BLaER1 (cell line): ENCODE measurements around the gene NFYC.

Experiments
- H3K27ac ChIP-seq: shearing (Covaris generic); formaldehyde crosslinking; 2 replicates; pipeline ENCODE4 v1.8.1; 2022
- H3K27me3 ChIP-seq: shearing (Covaris generic); formaldehyde crosslinking; 2 replicates; pipeline ENCODE4 v1.8.1; 2022
- H3K36me3 ChIP-seq: shearing (Covaris generic); formaldehyde crosslinking; 2 replicates; pipeline ENCODE4 v1.8.1; 2022
- H3K4me1 ChIP-seq: shearing (Covaris generic); formaldehyde crosslinking; 2 replicates; pipeline ENCODE4 v1.8.1; 2022
- H3K4me2 ChIP-seq: shearing (Covaris generic); formaldehyde crosslinking; 2 replicates; pipeline ENCODE4 v1.8.1; 2022
- H3K4me3 ChIP-seq: shearing (Covaris generic); formaldehyde crosslinking; 2 replicates; pipeline ENCODE4 v1.8.1; 2022
- H3K9ac ChIP-seq: shearing (Covaris generic); formaldehyde crosslinking; 2 replicates; pipeline ENCODE4 v1.8.1; 2022
- H3K9me3 ChIP-seq: shearing (Covaris generic); formaldehyde crosslinking; 2 replicates; pipeline ENCODE4 v1.8.1; 2022
- H4K20me1 ChIP-seq: shearing (Covaris generic); formaldehyde crosslinking; 2 replicates; pipeline ENCODE4 v1.8.1; 2022
- Cebpa-rat ChIP-seq: shearing (Covaris generic); IDR thresholded peaks from 2 replicates; pipeline ENCODE4 v1.8.1; 2022

NFYC gene

GRCh38 chr1:40755067-40755466, 63.6 kb downstream of the NFYC start:
- no peak for TF ChIP-seq Cebpa-rat
- no peaks in the 10 kb centered on the region for H3K9me3 ChIP-seq
- H4K20me1 ChIP-seq: no peaks in the 10 kb centered on the region
- H3K9ac ChIP-seq: no peak overlapping the region
- no peak overlapping the region for H3K4me3 ChIP-seq
- H3K36me3 ChIP-seq: peaks cover 93% of the 10 kb centered on the region
- H3K4me2 ChIP-seq: no peak overlapping the region
- H3K27me3 ChIP-seq: no peaks in the 10 kb centered on the region
- no peak overlapping the region for H3K27ac ChIP-seq
- H3K4me1 ChIP-seq: no peaks in the 10 kb centered on the region

GRCh38 chr1:40756523-40756922, 65.0 kb downstream of the NFYC start:
- peaks cover 94% of the 10 kb centered on the region for H3K36me3 ChIP-seq
- H3K9ac ChIP-seq: no peak overlapping the region
- no peaks in the 10 kb centered on the region for H3K27me3 ChIP-seq
- no peak for TF ChIP-seq Cebpa-rat
- H4K20me1 ChIP-seq: no peaks in the 10 kb centered on the region
- H3K27ac ChIP-seq: no peak overlapping the region
- no peaks in the 10 kb centered on the region for H3K9me3 ChIP-seq
- no peak overlapping the region for H3K4me3 ChIP-seq
- no peaks in the 10 kb centered on the region for H3K4me1 ChIP-seq
- no peak overlapping the region for H3K4me2 ChIP-seq

GRCh38 chr1:40757084-40757483, 65.6 kb downstream of the NFYC start:
- no peaks in the 10 kb centered on the region for H3K9me3 ChIP-seq
- H4K20me1 ChIP-seq: no peaks in the 10 kb centered on the region
- H3K4me3 ChIP-seq: no peak overlapping the region
- no peak overlapping the region for H3K27ac ChIP-seq
- H3K9ac ChIP-seq: no peak overlapping the region
- peaks cover 93% of the 10 kb centered on the region for H3K36me3 ChIP-seq
- H3K27me3 ChIP-seq: no peaks in the 10 kb centered on the region
- H3K4me1 ChIP-seq: peaks cover 3% of the 10 kb centered on the region
- no peak for TF ChIP-seq Cebpa-rat
- no peak overlapping the region for H3K4me2 ChIP-seq

DNA sequence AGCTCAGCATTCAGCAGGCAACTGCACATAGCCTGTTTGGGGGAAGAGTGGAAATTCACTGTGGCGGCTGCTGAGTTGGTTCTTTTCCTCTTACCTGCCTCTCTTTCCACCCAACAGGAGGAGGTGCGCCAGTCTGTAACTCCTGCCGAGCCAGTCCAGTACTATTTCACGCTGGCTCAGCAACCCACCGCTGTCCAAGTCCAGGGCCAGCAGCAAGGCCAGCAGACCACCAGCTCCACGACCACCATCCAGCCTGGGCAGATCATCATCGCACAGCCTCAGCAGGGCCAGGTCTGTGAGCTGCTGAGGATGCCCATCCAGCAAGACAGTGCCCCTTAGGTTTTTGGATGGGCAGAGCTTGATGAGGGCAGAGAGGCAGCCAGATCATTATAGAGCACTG, 66.5 kb downstream of the NFYC start:
- H3K27me3 ChIP-seq: no peaks in the 10 kb centered on the region
- no peak for TF ChIP-seq Cebpa-rat
- H4K20me1 ChIP-seq: no peaks in the 10 kb centered on the region
- peaks cover 13% of the 10 kb centered on the region for H3K4me1 ChIP-seq
- no peaks in the 10 kb centered on the region for H3K9me3 ChIP-seq
- H3K27ac ChIP-seq: no peak overlapping the region
- H3K9ac ChIP-seq: no peak overlapping the region
- no peak overlapping the region for H3K4me3 ChIP-seq
- H3K4me2 ChIP-seq: no peak overlapping the region
- H3K36me3 ChIP-seq: peaks cover 97% of the 10 kb centered on the region

GRCh38 chr1:40758578-40759343, 67.3 kb downstream of the NFYC start:
- Histone ChIP-seq H3K4me3 (no peak overlapping the region), H3K9ac (no peak overlapping the region), H4K20me1 (no peaks in the 10 kb centered on the region), H3K36me3 (peaks cover 90% of the 10 kb centered on the region), H3K4me1 (peaks cover 20% of the 10 kb centered on the region), H3K4me2 (no peak overlapping the region), H3K27ac (no peak overlapping the region), H3K27me3 (no peaks in the 10 kb centered on the region), H3K9me3 (no peaks in the 10 kb centered on the region)
- TF ChIP-seq Cebpa-rat: no peak

GRCh38 chr1:40760984-40761383, 69.5 kb downstream of the NFYC start:
- Histone ChIP-seq H3K9me3 (no peaks in the 10 kb centered on the region), H3K4me2 (no peak overlapping the region), H3K27me3 (no peaks in the 10 kb centered on the region), H3K9ac (no peak overlapping the region), H4K20me1 (no peaks in the 10 kb centered on the region), H3K4me3 (no peak overlapping the region), H3K36me3 (peaks cover 84% of the 10 kb centered on the region), H3K27ac (no peak overlapping the region), H3K4me1 (peaks cover 33% of the 10 kb centered on the region)
- no peak for TF ChIP-seq Cebpa-rat

DNA sequence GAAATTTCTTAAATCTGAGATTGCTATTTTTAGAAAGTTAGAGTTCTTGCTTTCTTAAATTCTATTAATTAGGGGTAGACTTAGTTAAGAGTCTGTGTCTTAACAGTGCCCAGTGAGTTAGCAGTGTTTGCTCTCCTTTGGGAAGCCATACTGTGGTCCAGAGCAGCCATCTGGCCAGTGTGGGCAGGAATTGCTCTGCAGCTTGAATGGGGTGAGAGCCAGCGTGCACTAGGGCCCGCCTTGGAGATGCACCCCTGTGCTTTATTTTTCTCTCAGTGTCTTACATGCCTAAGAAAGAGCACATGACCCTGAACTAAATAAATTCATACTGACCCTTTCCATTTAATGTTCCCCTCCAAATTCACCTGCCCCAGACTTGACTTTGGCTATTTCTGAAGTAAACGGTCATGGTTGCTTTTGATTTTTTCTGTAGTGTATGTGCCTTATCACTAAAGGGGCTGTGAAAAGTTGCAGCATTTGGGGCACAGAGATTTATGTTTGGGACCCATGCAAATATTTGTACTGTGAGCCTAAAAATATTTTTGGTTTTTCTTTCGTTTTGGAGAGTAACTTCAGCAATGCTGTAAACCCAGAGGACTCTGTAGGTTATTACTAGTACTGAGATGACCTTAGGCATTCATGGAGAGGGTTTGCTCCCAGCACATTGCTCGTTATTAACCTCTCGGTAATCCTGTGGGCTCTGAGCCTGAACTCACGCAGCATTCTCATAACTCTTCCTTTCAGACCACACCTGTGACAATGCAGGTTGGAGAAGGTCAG, 70.8 kb downstream of the NFYC start:
- TF ChIP-seq Cebpa-rat: no peak
- peaks cover 33% of the 10 kb centered on the region for H3K4me1 ChIP-seq
- H3K36me3 ChIP-seq: peaks cover 84% of the 10 kb centered on the region
- peak overlapping the region; percentile 52 for H3K4me2 ChIP-seq
- H3K27ac ChIP-seq: no peak overlapping the region
- no peaks in the 10 kb centered on the region for H3K9me3 ChIP-seq
- H3K27me3 ChIP-seq: no peaks in the 10 kb centered on the region
- H3K4me3 ChIP-seq: no peak overlapping the region
- no peaks in the 10 kb centered on the region for H4K20me1 ChIP-seq
- no peak overlapping the region for H3K9ac ChIP-seq

DNA sequence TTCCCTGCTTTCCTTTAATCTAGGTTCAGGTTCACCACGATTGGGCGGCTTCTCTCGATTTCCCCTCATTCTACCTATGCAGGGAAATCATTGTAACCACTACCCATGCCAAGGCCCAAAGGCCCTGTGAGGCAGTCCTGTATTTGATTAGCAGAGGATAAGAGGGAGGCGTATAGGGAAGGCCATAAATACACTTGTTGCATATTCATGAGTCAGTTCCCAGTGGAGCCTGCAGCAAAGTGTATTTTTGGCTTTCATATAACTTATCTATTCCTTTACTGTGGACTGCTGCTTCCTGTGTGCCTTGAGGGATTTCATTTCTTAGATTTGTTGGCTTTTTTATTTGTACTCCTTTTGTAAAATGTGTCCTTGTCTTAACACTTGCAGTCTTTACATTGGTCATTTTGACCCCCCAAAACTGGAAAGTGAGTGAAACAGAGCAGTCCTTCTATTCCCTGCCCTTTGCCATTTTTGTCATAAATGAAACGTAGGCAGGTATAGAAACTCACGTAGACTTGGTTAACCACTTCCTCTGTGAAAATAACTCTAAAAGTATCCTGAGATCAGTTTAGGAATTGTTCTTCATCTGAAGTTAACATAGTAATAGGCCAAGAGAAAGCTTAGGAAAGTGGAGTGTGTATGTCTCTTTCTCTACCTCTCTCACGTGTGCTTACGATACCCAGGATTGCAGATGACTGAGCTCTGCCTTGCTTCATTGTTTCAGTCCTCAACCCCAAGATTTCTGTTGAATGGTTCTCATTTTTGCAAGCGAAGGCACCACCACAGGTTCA, 72.4 kb downstream of the NFYC start:
- Histone ChIP-seq H4K20me1 (no peaks in the 10 kb centered on the region), H3K4me2 (peak overlapping the region; percentile 77), H3K4me3 (no peak overlapping the region), H3K9ac (peak overlapping the region; percentile 2; the same call in 1 of the 2 replicates), H3K27ac (no peak overlapping the region; the same call in 1 of the 2 replicates), H3K9me3 (no peaks in the 10 kb centered on the region), H3K36me3 (peaks cover 84% of the 10 kb centered on the region), H3K27me3 (no peaks in the 10 kb centered on the region), H3K4me1 (peaks cover 34% of the 10 kb centered on the region)
- no peak for TF ChIP-seq Cebpa-rat

DNA sequence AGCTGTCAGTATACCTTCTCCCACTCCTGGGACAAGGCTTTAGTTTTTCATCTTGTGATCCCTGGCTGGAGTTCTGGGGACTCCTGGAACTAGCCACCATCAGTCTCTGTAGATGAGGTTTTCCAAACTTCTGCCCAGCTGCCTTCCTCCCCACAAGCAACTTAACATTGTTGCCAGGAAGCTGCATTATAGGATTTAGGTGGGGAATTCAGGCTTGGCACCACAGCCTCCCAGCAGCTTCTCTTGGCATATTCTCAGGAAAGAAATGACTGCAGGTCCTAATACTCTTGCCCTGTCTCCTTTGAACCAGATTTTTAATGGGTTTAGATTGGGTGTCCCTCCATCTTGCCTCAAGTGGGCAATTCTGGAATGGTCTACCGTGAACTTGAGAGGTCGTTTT, 73.5 kb downstream of the NFYC start:
- no peaks in the 10 kb centered on the region for H3K27me3 ChIP-seq
- H3K27ac ChIP-seq: no peak overlapping the region
- no peaks in the 10 kb centered on the region for H4K20me1 ChIP-seq
- H3K4me2 ChIP-seq: no peak overlapping the region
- H3K9me3 ChIP-seq: no peaks in the 10 kb centered on the region
- H3K36me3 ChIP-seq: peaks cover 83% of the 10 kb centered on the region
- no peak overlapping the region for H3K9ac ChIP-seq
- H3K4me1 ChIP-seq: peaks cover 44% of the 10 kb centered on the region
- no peak for TF ChIP-seq Cebpa-rat
- H3K4me3 ChIP-seq: no peak overlapping the region
